ENCODE data around the gene NAXE.
"Not testable (repeated sequence)": the region's sequence is repeated elsewhere in the genome, so short reads cannot be mapped to it uniquely, and the experiment has no call there.

Gene NAXE

GRCh38 chr1:156571261-156571852, 20.2 kb upstream of the NAXE start:
- DNase-seq (ENCODE audit: low read depth): no peak

GRCh38 chr1:156571919-156572662, 19.5 kb upstream of the NAXE start, which contains the start of gene IQGAP3:
Gene IQGAP3 (minus strand): TSS chr1:156572565. CDS start chr1:156572529, 36 bp downstream.
- peak; percentile 41 for DNase-seq (ENCODE audit: low read depth)

- no peak for DNase-seq (ENCODE audit: low read depth)
Observed at GRCh38 chr1:156572663-156573018, 18.9 kb upstream of the NAXE start.

- no peak for DNase-seq (ENCODE audit: low read depth)
Observed at GRCh38 chr1:156574039-156574633, 17.4 kb upstream of the NAXE start.

GRCh38 chr1:156577550-156577949, 14.0 kb upstream of the NAXE start:
- DNase-seq (ENCODE audit: low read depth): no peak

- no peak for DNase-seq (ENCODE audit: low read depth)
Observed at GRCh38 chr1:156578055-156578454, 13.5 kb upstream of the NAXE start.

- no peak for DNase-seq (ENCODE audit: low read depth)
Observed at GRCh38 chr1:156579472-156579871, 12.1 kb upstream of the NAXE start, which contains the start of gene TTC24. Gene TTC24 (plus strand): TSS chr1:156579723. CDS start chr1:156581365, 1,642 bp downstream.

GRCh38 chr1:156581661-156582387, 9.8 kb upstream of the NAXE start:
- peak; percentile 39 for DNase-seq (ENCODE audit: low read depth)

- no peak for DNase-seq (ENCODE audit: low read depth)
Observed at GRCh38 chr1:156582388-156583017, 9.1 kb upstream of the NAXE start.

- DNase-seq (ENCODE audit: low read depth): peak; percentile 69
Observed at GRCh38 chr1:156583821-156584622, 7.6 kb upstream of the NAXE start.

GRCh38 chr1:156584813-156585212, 6.8 kb upstream of the NAXE start:
- no peak for DNase-seq (ENCODE audit: low read depth)

- DNase-seq (ENCODE audit: low read depth): no peak
Observed at GRCh38 chr1:156586323-156586722, 5.3 kb upstream of the NAXE start.

GRCh38 chr1:156586892-156587477, 4.6 kb upstream of the NAXE start:
- DNase-seq (ENCODE audit: low read depth): no peak

- not testable (repeated sequence) for DNase-seq (ENCODE audit: low read depth)
Observed at GRCh38 chr1:156587927-156588326, 3.6 kb upstream of the NAXE start.

- DNase-seq (ENCODE audit: low read depth): no peak
Observed at GRCh38 chr1:156589546-156589945, 2.0 kb upstream of the NAXE start.

GRCh38 chr1:156590326-156591180, 1.0 kb upstream of the NAXE start:
- DNase-seq (ENCODE audit: low read depth): no peak

- no peak for DNase-seq (ENCODE audit: low read depth)
Observed at GRCh38 chr1:156591181-156591431, 470 bp upstream of the NAXE start.

GRCh38 chr1:156592158-156592909, 758 bp downstream of the NAXE start:
- no peak for DNase-seq (ENCODE audit: low read depth)

GRCh38 chr1:156592910-156593660, 1.5 kb downstream of the NAXE start:
- no peak for DNase-seq (ENCODE audit: low read depth)

All from activated gamma-delta T cell treated with anti-CD3 and anti-CD28 coated beads, Interleukin-2, amount 50 U/mL, for 16 hours (primary cell).